NK-92 treated with Interleukin-12 subunit alpha and Interleukin-12 subunit beta, amount 100 ng/mL, for 24 hours (cell line): ENCODE data around the gene ZFPL1.
"Not testable (repeated sequence)": the region's sequence is repeated elsewhere in the genome, so short reads cannot be mapped to it uniquely, and the experiment has no call there.

Experiments used
- DNase-seq: peaks from one replicate; lab custom pipeline; 2025; lab: John Stamatoyannopoulos, UW

ZFPL1 gene

DNA sequence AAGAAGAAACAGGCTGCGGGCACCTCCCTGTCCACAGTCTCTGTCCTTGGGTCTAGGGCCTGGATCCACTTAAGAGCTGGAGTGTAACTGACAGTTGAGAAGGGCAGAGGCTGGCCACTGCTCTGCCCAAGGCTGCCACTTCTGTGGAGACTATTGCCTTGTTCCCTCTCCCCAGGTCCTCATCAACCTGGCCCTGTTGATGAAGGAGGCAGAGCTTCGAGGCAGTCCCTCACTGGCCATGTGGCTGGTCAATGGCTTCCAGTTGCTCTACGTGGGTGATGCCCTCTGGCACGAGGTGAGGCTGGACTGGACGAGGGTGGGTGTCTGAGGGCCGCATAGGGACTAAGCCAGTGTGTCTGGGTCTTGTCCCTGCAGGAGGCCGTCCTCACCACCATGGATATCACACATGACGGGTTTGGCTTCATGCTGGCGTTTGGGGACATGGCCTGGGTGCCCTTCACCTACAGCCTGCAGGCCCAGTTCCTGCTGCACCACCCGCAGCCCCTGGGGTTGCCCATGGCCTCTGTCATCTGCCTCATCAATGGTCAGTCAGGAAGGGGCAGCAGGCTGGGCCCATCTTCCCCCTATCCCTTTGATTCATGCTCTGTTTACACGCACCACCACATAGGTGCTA is 30.6 kb downstream of the ZFPL1 start:
- DNase-seq: no peak

DNA sequence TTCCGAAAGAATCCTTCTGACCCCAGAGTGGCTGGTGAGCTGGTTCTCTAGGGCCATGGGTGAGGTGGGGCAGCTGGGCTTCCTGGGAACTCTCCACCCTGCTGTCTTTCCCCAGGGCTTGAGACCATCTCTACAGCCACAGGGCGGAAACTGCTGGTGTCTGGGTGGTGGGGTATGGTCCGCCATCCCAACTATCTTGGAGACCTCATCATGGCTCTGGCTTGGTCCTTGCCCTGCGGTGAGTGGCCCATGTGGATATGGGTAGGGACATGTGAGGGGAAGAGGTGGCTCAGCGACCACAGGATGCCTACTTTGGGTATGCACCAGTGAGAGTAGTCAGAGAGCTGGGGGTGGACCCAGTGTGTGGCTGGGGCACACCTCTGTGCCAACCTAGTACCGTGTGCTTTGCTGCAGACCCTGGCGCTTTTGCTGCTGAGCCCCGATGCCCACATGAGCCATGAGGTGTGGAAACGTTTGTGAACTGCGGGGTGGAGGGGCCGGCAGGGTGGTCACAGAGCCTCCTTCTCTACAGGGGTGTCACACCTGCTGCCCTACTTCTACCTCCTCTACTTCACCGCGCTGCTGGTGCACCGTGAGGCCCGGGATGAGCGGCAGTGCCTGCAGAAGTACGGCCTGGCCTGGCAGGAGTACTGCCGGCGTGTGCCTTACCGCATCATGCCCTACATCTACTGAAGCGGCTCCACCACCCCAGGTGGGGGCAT is 31.5 kb downstream of the ZFPL1 start:
- no peak for DNase-seq

DNA sequence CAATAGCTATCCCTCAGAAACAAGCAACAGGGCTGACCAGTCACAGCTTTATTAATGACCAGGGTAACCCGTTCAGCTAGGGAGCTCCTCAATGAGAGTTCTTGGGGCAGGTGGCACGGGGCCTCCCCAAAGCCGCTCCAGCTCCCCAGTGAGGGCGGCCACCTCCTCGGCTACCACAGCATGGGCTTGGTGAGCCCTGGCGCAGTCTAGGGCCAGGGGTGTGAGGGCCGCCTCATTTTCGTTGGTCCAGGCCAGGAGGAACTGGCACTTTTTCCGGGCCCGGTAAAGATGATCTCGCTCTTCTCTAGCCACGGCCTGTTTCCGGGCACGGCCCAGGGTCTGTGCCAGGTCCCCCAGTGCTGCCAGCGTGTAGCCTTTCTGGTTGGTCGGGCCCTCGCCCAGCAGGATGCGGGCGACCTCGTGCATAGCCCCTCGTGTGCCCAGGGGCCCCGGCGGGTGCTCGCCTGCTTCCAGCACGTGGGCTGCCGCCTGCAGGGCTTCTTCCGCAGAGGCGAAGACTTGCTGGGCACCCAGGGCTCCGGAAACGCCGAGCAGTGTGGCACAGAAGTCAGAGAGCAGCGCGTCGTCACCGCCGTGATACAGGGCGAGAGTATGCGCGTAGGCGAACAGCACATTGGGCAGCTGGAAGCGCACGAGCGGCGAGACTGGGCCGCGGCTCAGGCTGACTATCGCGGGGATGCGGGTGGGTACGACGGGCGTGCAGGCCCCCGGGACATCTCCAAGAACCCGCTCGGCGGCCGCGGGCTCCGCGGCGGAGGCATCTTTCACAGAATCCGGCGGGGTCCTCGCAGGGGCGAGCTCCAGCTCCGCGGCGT is 32.6 kb downstream of the ZFPL1 start:
- no peak for DNase-seq

GRCh38 chr11:65117206-65118096 is 33.4 kb downstream of the ZFPL1 start, which contains the start of gene ZNHIT2:
ZNHIT2 (minus strand) TSS chr11:65117701; CDS start chr11:65117653, 48 bp downstream.
- peak; percentile 99 for DNase-seq

- no peak for DNase-seq
Observed at GRCh38 chr11:65118097-65118837, 34.2 kb downstream of the ZFPL1 start.

DNA sequence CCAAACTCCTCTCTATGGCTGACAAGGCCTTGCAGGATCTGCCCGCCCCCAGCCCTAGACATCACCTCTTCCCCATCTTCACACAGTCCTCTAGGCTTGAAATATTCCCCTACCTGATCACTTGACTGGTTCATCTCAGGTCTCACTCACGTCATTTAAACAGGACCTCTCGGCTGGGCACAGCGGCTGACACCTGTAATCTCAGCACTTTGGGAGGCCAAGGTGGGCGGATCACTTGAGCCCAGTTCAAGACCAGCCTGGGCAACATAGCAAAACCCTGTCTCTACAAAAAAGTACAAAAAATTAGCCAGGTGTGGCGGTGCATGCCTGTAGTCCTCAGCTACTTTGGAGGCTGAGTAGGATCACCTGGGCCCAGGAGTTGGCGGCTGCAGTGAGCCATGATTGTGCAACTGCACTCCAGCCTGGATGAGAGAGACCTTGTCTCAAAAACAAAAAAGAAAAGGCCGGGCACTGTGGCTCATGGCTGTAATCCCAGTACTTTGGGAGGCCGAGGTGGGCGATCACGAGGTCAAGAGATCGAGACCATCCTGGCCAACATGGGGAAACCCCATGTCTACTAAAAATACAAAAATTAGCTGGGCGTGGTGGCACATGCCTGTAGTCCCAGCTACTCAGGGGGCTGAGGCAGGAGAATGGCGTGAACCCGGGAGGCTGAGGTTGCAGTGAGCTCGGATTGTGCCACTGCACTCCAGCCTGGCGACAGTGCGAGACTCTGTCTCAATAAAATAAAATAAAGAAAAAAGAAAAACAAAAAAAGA is 35.1 kb downstream of the ZFPL1 start:
- not testable (repeated sequence) for DNase-seq

- no peak for DNase-seq
Observed at GRCh38 chr11:65119670-65119995, 35.6 kb downstream of the ZFPL1 start.

GRCh38 chr11:65120831-65121230 is 36.8 kb downstream of the ZFPL1 start:
- DNase-seq: no peak

GRCh38 chr11:65121447-65121864 is 37.4 kb downstream of the ZFPL1 start:
- no peak for DNase-seq

GRCh38 chr11:65121865-65122696 is 38.1 kb downstream of the ZFPL1 start, which contains the start of the genes FAU and MRPL49:
FAU (minus strand) TSS chr11:65122134; CDS start chr11:65121813, 321 bp downstream.
MRPL49 (plus strand) TSS chr11:65122321; CDS start chr11:65122347, 26 bp downstream.
- peak; percentile 99 for DNase-seq

GRCh38 chr11:65124480-65125196 is 40.6 kb downstream of the ZFPL1 start:
- no peak for DNase-seq

DNA sequence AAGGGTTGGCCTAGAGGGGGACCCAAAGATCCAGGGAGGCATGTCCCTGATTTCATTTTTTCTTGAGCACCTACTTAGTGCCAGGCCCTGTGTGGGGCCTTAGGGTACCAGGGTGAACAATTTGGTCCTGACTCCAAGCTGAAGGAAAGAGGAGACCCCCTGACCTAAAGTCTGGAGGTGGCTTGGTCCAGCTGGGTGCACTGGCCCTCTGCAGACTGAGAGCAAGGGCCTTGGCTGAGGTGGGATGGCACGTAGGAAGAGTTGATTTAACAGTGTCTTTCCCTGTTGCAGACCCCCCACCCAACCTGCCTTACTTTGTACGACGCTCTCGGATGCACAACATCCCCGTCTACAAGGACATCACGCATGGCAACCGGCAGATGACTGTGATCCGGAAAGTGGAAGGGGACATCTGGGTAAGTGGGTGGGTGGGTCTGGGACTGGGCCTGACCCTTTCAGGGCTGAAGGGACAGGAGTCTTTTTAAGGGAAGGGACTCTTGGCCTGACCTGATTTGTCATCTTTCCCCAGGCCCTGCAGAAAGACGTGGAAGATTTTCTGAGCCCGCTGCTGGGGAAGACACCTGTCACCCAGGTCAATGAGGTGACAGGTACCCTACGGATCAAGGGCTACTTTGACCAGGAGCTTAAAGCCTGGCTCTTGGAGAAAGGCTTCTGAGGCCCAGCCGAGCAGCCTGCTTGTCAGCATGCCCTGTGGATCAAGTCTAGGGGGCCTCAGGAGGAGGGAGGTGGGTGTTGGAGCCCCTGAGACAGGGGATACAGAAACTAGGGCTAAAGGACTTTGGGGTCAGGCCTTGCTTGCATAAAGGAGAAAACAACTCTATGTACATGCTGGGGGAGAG is 41.4 kb downstream of the ZFPL1 start:
- DNase-seq: no peak

- DNase-seq: no peak
Observed at GRCh38 chr11:65126624-65127274, 42.7 kb downstream of the ZFPL1 start.

DNA sequence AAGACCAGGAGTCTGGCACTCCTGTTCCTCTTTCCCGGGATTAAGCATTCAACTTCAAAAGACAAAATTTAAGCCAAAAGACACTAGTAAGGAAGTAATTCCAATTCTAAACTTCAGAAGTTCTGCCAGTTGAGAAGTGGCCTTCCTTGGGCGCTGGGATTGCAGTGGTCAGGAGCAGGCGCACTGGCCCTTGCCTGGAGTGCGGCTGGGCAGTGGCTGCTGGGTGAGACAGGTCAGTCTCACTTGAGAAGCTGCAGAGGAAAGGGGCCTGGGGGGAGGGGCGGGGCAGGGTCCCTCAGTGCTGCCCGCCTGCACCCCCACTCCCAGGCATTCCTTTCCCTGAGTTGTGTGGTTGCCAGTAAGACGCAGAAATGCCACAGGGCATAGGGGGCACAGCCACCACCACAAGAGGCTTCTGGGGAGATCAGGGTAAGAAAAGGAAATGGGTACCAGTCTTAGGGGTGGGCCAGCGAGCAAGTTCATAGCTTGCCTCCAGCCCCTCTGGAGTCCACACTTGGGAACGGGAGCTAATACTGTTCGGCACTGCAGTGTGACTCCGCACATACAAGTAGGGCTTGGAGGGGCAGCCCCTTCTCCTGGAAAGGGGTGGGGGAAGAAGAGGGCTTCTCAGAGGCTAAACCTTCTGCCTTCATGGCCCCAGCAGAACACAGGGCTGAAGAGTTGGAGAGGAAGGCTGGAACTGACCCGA is 43.6 kb downstream of the ZFPL1 start:
- DNase-seq: no peak

GRCh38 chr11:65128182-65129145 is 44.4 kb downstream of the ZFPL1 start:
- DNase-seq: no peak
